ENCODE measurements around the gene S1PR3.
A peak's percentile ranks its signal among the peaks of the same experiment; 100 is the strongest.

S1PR3 gene

GRCh38 chr9:88949961-88950340, 41.3 kb upstream of the S1PR3 start:
- DNase-seq (ENCODE audit: low read depth, low spot score): no peak
- no peak for TF ChIP-seq CTCF (IDR thresholded peaks at IDR 0.05; ENCODE audit: insufficient read depth, low read length, missing control alignments)
- POLR2A ChIA-PET: no interaction called here
- CTCF ChIA-PET: no interaction called here
- no peak overlapping the region for H3K4me3 ChIP-seq (ENCODE audit: low read depth, low read length)

DNA sequence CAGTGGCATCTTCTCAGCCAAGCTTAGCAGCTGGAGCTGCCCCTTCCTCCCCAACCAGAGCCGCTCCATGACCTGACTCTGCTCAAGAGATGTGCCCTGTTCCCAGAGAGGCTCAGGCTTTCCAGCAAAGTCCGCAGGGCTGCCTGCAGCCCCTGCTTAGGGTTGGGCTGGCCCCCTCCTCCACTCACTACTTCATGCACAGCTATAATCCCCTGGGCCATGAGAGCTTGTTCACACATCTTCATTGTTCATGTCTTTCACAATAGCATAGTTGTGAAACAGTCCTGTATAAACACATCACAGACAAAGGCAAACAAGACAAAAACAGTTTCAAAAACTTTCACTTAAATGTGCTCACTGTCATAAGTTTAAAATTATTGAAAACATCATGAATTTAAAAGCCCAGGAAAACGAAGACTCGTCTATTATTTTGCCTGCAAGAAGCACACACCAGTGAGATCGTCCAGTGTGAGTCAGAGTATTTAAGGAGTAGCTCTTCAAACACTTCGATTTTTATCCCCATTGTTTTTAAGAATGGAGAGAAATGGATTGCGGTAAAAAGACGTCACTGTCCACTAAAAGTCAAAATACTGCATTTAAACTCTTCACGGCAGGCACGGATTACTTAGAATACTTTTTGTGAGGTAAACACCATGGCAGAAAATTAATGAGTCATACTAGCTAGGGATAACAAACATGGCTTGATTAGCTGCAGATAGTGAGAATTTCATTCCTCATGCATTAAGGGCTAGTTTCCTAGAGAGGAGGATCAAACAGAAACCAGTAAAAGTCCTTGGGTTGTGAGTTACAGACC, 40.7 kb upstream of the S1PR3 start:
- POLR2A ChIA-PET: no interaction called here
- DNase-seq (ENCODE audit: low read depth, low spot score): no peak
- CTCF ChIA-PET: no interaction called here

GRCh38 chr9:88951155-88951542, 40.1 kb upstream of the S1PR3 start:
- H3K4me3 ChIP-seq (ENCODE audit: low read depth, low read length): no peak overlapping the region
- ChIA-PET POLR2A (no interaction called here), CTCF (no interaction called here)
- no peak for DNase-seq (ENCODE audit: low read depth, low spot score)
- TF ChIP-seq CTCF (IDR thresholded peaks at IDR 0.05; ENCODE audit: insufficient read depth, low read length, missing control alignments): no peak

More for the DNA sequence above, 40.7 kb upstream of the S1PR3 start:
- H3K4me3 ChIP-seq (ENCODE audit: low read depth, low read length): no peak overlapping the region
- TF ChIP-seq CTCF (IDR thresholded peaks at IDR 0.05; ENCODE audit: insufficient read depth, low read length, missing control alignments): no peak

- no peak overlapping the region for H3K4me3 ChIP-seq (ENCODE audit: low read depth, low read length)
- no peak for DNase-seq (ENCODE audit: low read depth, low spot score)
- CTCF ChIA-PET: interaction anchor here (1.0 to 1.1 kb wide), 2 partner anchors 49 to 360 kb away, joined by 3 to 4 read pairs; no protein-coding TSS in a partner anchor
- no peak for TF ChIP-seq CTCF (IDR thresholded peaks at IDR 0.05; ENCODE audit: insufficient read depth, low read length, missing control alignments)
- POLR2A ChIA-PET: no interaction called here
Observed at GRCh38 chr9:88952086-88952615, 39.1 kb upstream of the S1PR3 start.

- DNase-seq (ENCODE audit: low read depth, low spot score): no peak
- TF ChIP-seq CTCF (IDR thresholded peaks at IDR 0.05; ENCODE audit: insufficient read depth, low read length, missing control alignments): no peak
- CTCF ChIA-PET: interaction anchor here (1.0 to 1.1 kb wide), 2 partner anchors 48 to 361 kb away, joined by 3 to 4 read pairs; no protein-coding TSS in a partner anchor
- POLR2A ChIA-PET: no interaction called here
- H3K4me3 ChIP-seq (ENCODE audit: low read depth, low read length): no peak overlapping the region; the same call in 1 of the 2 replicates
Observed at GRCh38 chr9:88952976-88953375, 38.3 kb upstream of the S1PR3 start.

- TF ChIP-seq CTCF (IDR thresholded peaks at IDR 0.05; ENCODE audit: insufficient read depth, low read length, missing control alignments): no peak
- CTCF ChIA-PET: interaction anchor here (1.1 kb wide), 1 partner anchor 47 kb away, joined by 4 read pairs; no protein-coding TSS in a partner anchor
- H3K4me3 ChIP-seq (ENCODE audit: low read depth, low read length): peak overlapping the region; percentile 29
- POLR2A ChIA-PET: no interaction called here
- DNase-seq (ENCODE audit: low read depth, low spot score): no peak
Observed at GRCh38 chr9:88953381-88954029, 37.8 kb upstream of the S1PR3 start.

Measured in AG04449 (cell line).